Neuron (in vitro differentiated cells): ENCODE results near the gene ALAS1.

Experiments used
- H2AFZ ChIP-seq: one replicate; pipeline ENCODE4 v1.6.1; 2013; ENCODE audit warnings: low read depth, mild to moderate bottlenecking, inconsistent platforms, low read length, moderate library complexity
- H3K27me3 ChIP-seq: one replicate; pipeline ENCODE4 v1.6.1; 2013; ENCODE audit warnings: low read length; ENCODE audit not compliant: insufficient read depth
- H3K36me3 ChIP-seq: one replicate; pipeline ENCODE4 v1.6.1; 2013; ENCODE audit warnings: low read length; ENCODE audit not compliant: insufficient read depth
- H3K4me1 ChIP-seq: one replicate; pipeline ENCODE4 v1.6.1; 2013; ENCODE audit warnings: low read length; ENCODE audit not compliant: insufficient read depth
- H3K4me3 ChIP-seq: 2 replicates; pipeline ENCODE4 v1.5.1; 2013; ENCODE audit warnings: mild to moderate bottlenecking, low read length, moderate library complexity
- H3K9me3 ChIP-seq: one replicate; pipeline ENCODE4 v1.6.1; 2013; ENCODE audit warnings: low read length

ALAS1 gene

DNA sequence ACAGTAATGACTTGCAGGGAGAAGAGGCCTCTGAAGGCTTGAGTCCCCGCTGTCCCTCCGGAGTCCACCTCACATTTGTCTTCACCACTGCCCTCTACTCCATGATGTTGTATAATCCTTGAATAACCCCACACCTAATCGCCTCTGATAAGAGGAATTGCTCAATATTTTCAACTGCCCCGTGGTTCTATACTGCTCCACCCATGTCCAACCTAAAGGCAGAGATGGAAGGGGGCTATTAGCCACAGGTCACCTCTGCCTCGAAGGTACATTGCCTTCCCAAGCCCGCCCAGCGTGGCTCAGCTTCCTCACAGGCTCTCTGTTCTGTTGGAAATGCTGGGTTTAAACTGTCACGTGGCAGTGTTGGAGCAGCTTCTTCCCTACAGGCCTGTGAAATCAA lies 15.0 kb downstream of the ALAS1 start:
- no peak overlapping the region for H2AFZ ChIP-seq
- H3K36me3 ChIP-seq, result peaks cover 71% of the 10 kb centered on the region
- no peaks in the 10 kb centered on the region for H3K4me1 ChIP-seq
- H3K27me3 ChIP-seq, result no peaks in the 10 kb centered on the region
- H3K4me3 ChIP-seq, result no peak overlapping the region
- H3K9me3 ChIP-seq, result no peaks in the 10 kb centered on the region

GRCh38 chr3:52213901-52214300 lies 15.9 kb downstream of the ALAS1 start:
- Histone ChIP-seq H3K36me3 (peaks cover 63% of the 10 kb centered on the region), H3K4me3 (no peak overlapping the region), H3K27me3 (no peaks in the 10 kb centered on the region), H2AFZ (no peak overlapping the region), H3K4me1 (peaks cover 3% of the 10 kb centered on the region), H3K9me3 (no peaks in the 10 kb centered on the region)

DNA sequence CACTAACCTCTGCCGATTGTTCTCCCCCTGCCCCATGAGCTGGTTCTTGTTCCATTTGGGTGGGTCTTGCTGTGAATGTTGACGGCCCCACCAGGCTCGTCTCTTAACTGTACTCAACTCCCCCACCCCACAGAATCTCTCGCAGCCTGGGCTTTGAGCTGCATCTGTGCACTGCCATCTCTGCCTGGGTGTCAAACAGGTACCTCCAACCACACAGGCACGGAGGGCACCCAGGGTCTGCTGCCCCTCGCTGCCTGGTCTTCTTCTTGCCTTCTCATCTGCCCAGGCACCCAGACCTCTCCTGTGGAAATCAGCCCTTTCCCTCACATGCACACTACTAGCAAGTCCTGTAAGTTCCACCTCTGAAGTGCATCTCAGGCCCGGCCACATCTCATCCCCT lies 17.4 kb downstream of the ALAS1 start:
- H3K27me3 ChIP-seq, result no peaks in the 10 kb centered on the region
- peaks cover 12% of the 10 kb centered on the region for H3K4me1 ChIP-seq
- H3K9me3 ChIP-seq, result no peaks in the 10 kb centered on the region
- peaks cover 51% of the 10 kb centered on the region for H3K36me3 ChIP-seq
- no peak overlapping the region for H2AFZ ChIP-seq
- no peak overlapping the region for H3K4me3 ChIP-seq

DNA sequence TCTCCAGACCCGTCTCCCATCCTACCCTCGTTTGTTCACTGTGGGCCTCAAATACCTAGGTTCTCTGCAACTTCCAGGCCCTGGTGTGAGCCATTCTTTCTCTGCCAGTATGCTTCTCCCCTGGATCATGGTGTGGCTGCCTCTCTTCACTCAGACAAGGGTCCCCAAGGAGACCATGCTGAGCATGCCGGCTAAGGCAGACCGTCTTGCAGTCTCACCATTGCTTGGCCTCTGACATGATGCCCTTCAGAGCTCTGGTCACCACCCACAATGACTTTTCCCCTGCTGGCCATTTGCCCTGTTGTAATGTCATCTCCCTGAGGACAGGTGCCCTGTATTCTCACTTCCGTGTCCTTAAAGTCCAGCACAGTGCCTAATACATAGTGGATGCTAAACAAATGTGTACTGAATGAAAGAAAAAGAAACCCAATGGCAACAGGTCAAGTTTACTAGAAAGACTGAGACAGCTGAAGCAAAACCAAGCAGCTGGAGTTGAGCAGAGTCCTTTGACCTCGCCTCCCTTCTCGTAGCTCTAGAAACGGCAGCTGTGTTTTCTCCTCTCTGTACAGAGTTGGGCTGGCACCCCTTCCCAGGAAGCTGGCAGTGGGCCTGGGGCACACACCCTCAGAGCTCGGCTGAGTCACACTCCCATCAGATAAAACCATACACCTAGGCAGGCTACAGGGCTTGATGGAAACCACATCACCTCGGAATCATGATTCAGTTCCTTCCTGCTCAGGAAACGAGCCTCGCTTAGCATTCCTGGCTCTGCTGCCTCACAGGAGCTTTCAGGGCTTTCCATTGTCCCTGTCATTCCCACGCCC lies 18.8 kb downstream of the ALAS1 start:
- Histone ChIP-seq H3K27me3 (no peaks in the 10 kb centered on the region), H2AFZ (no peak overlapping the region), H3K9me3 (no peaks in the 10 kb centered on the region), H3K36me3 (peaks cover 36% of the 10 kb centered on the region), H3K4me3 (no peak overlapping the region), H3K4me1 (peaks cover 12% of the 10 kb centered on the region)

GRCh38 chr3:52217409-52217805 lies 19.4 kb downstream of the ALAS1 start:
- Histone ChIP-seq H3K36me3 (peaks cover 31% of the 10 kb centered on the region), H3K27me3 (no peaks in the 10 kb centered on the region), H3K9me3 (no peaks in the 10 kb centered on the region), H2AFZ (no peak overlapping the region), H3K4me3 (no peak overlapping the region), H3K4me1 (peaks cover 12% of the 10 kb centered on the region)

DNA sequence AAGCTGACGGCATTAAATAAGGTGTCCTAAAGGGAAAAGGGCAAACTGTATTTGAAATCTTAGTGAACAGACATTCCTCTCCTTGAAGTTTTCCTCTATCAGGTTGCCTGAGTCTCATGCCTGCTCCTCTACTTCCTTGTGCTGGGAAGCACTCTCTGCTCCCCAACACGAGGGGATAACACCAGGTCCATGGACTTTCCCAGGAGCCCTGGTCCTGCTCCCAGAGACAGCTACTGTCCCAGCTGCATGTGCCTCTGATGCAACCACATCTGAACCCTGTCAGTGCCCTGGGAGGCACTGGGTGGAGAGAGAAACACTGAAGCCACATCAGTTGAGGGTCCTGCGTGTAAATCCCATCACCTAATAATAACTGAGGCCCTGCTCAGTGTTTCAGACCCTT lies 20.1 kb downstream of the ALAS1 start:
- Histone ChIP-seq H3K36me3 (peaks cover 26% of the 10 kb centered on the region), H2AFZ (no peak overlapping the region), H3K4me3 (no peak overlapping the region), H3K9me3 (no peaks in the 10 kb centered on the region), H3K27me3 (no peaks in the 10 kb centered on the region), H3K4me1 (peaks cover 12% of the 10 kb centered on the region)

DNA sequence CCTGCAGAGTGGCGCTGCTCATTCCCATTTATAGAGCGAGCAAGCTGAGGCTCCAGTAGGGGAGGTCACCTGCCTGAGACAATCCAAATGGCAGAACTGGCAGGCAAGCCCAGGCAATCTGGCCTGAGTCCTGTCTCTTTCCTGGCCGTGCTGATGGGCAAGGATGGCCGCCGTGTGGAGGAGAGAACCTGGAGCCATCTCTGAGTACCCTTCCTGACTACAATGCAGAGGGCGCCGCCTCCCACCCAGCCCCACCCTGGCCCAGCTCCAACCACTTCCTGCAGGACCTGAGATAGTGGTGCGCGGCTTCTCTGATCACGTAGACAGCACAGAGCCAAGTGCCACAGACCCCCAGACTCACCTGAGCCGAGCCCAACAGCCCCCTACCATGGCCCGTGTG lies 20.5 kb downstream of the ALAS1 start:
- H3K9me3 ChIP-seq, result no peaks in the 10 kb centered on the region

GRCh38 chr3:52218937-52219650 lies 21.1 kb downstream of the ALAS1 start:
- H3K36me3 ChIP-seq, result peaks cover 17% of the 10 kb centered on the region

More for the DNA sequence above, 20.5 kb downstream of the ALAS1 start:
- Histone ChIP-seq H3K4me3 (no peak overlapping the region), H3K4me1 (peaks cover 12% of the 10 kb centered on the region), H3K36me3 (peaks cover 23% of the 10 kb centered on the region), H2AFZ (no peak overlapping the region), H3K27me3 (no peaks in the 10 kb centered on the region)

GRCh38 chr3:52220380-52221026 lies 22.5 kb downstream of the ALAS1 start:
- Histone ChIP-seq H3K9me3 (no peaks in the 10 kb centered on the region), H3K4me1 (peaks cover 12% of the 10 kb centered on the region), H2AFZ (no peak overlapping the region)

More at GRCh38 chr3:52218937-52219650, 21.1 kb downstream of the ALAS1 start:
- Histone ChIP-seq H3K9me3 (no peaks in the 10 kb centered on the region), H3K4me1 (peaks cover 12% of the 10 kb centered on the region), H3K4me3 (no peak overlapping the region), H3K27me3 (no peaks in the 10 kb centered on the region), H2AFZ (peak overlapping the region; percentile 42)

GRCh38 chr3:52221141-52221562 lies 23.2 kb downstream of the ALAS1 start:
- Histone ChIP-seq H3K9me3 (no peaks in the 10 kb centered on the region), H3K27me3 (no peaks in the 10 kb centered on the region), H3K4me1 (peaks cover 12% of the 10 kb centered on the region), H3K36me3 (no peaks in the 10 kb centered on the region), H3K4me3 (no peak overlapping the region), H2AFZ (no peak overlapping the region)

More at GRCh38 chr3:52220380-52221026, 22.5 kb downstream of the ALAS1 start:
- Histone ChIP-seq H3K4me3 (no peak overlapping the region), H3K27me3 (no peaks in the 10 kb centered on the region), H3K36me3 (peaks cover 3% of the 10 kb centered on the region)

- Histone ChIP-seq H3K4me1 (peaks cover 12% of the 10 kb centered on the region), H3K36me3 (no peaks in the 10 kb centered on the region), H3K9me3 (no peaks in the 10 kb centered on the region), H3K4me3 (no peak overlapping the region), H3K27me3 (no peaks in the 10 kb centered on the region), H2AFZ (no peak overlapping the region)
Measured at GRCh38 chr3:52221563-52222318, 23.8 kb downstream of the ALAS1 start.

DNA sequence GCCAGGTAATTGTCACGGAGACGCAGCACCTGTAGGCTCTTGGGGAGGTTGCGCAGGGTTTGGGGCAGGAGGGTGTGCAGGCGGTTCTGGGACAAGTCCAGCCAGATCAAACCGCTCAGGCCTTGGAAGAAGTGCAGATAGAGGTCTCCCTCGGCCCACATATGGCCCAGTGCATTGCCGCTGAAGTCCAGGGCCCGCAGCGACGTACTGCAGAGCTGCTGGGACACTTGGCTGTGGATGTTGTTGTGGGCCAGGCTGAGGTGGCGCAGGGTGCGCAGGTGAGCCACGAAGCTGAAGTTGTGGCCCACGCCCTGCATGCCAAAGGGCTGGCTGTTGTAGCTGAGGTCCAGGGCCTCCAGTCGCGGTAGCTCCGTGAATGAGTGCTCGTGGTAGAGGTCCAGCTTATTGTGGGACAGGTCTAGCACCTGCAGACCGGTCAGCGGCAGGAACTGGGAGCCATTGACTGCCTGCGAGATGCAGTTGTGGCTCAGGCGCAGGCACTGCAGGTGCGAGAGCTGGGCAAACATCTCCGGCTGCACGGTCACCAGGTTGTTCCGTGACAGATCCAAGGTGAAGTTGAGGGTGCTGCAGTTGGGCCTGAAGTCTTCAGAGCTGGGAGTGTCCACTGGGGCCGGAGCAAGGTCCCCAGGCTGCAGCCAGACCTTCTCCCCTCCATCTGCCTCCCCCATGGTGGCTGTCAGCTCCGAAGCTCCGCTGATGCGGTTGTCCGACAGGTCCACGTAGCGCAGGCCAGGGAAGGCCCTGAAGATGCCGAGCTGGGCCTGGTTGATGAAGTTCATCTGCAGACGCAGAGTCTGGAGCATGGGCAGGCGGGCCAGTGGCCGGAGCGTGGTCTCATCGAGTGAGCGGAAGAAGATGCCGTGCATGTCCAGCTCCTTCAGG lies 24.6 kb downstream of the ALAS1 start:
- Histone ChIP-seq H3K4me3 (no peak overlapping the region), H3K9me3 (no peaks in the 10 kb centered on the region), H3K4me1 (peaks cover 12% of the 10 kb centered on the region), H2AFZ (no peak overlapping the region), H3K27me3 (no peaks in the 10 kb centered on the region), H3K36me3 (no peaks in the 10 kb centered on the region)
